AG04450 (cell line): ENCODE measurements around the gene UCP3. TPM values are rescaled to one million over a fixed set of nuclear protein-coding genes. Genes with fewer than 3 reads are reported as not detected.

ENCODE experiments used
- CTCF ChIA-PET: fragments of 300-600, 350-600 bp; formaldehyde crosslinking; extraction: SDS; loops from one replicate; lab custom pipeline; 2022; ENCODE audit warnings: antibody characterized with exemption, inconsistent platforms; lab: Charles Lee
- POLR2A ChIA-PET: fragments of 350-600 bp; formaldehyde crosslinking; extraction: SDS; loops from one replicate; lab custom pipeline; 2021; ENCODE audit warnings: antibody characterized with exemption, inconsistent platforms; lab: Yijun Ruan, JAX
- DNase-seq: peaks from one replicate; pipeline ENCODE4 v3.0.0-alpha.2; 2011; ENCODE audit warnings: low read depth, low spot score
- H3K27ac ChIP-seq: one replicate; pipeline ENCODE4 v1.5.1; 2012; ENCODE audit warnings: low read depth, low read length, control low read depth
- H3K27me3 ChIP-seq: one replicate; pipeline ENCODE4 v1.6.0; 2012; ENCODE audit warnings: low read length; ENCODE audit not compliant: control insufficient read depth, insufficient read depth
- H3K4me3 ChIP-seq: 2 replicates; pipeline ENCODE4 v1.5.1; 2011; ENCODE audit warnings: mild to moderate bottlenecking, low read depth, low read length, control low read depth
- H3K9me3 ChIP-seq: 2 replicates; pipeline ENCODE4 v1.5.1; 2012; ENCODE audit warnings: low read length; ENCODE audit not compliant: control insufficient read depth, insufficient read depth
- CTCF ChIP-seq: IDR thresholded peaks from 2 replicates; pipeline ENCODE4 v1.5.1; 2011; ENCODE audit warnings: low read depth, low read length, control low read depth, inconsistent platforms
- polyA plus RNA-seq: library from polyadenylated mRNA; depleted of rRNA; stranded (reverse); fragments of >200 nt; gene quantifications from 2 replicates; pipeline ENCODE4 v1.2.3, GENCODE V29; 2011

Gene UCP3
- polyA plus RNA-seq, 1 experiment: 0.41 TPM

DNA sequence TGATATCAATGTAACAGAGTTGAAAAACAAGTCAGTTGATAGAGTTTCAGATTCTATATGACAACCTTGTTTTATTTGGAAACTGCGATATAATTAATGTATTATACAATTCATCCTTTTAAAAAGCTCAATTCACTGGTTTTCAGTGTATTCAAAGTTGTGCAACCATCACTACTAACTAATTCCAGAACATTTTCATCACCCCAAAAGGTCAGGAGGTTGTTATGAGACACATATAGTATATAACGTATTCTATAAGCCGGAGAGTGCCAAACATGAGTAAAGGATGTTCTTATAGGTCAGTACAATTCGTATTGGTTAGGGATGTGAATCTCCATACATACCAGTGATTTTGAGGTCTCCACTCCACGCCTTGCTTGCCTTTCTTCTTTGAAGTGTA lies 40.1 kb upstream of the UCP3 start:
- no peak for DNase-seq
- H3K9me3 ChIP-seq: no peaks in the 10 kb centered on the region
- TF ChIP-seq CTCF: no peak
- H3K27me3 ChIP-seq: no peaks in the 10 kb centered on the region
- H3K27ac ChIP-seq: no peak overlapping the region
- POLR2A ChIA-PET: no interaction called here
- CTCF ChIA-PET: no interaction called here
- no peak overlapping the region for H3K4me3 ChIP-seq

DNA sequence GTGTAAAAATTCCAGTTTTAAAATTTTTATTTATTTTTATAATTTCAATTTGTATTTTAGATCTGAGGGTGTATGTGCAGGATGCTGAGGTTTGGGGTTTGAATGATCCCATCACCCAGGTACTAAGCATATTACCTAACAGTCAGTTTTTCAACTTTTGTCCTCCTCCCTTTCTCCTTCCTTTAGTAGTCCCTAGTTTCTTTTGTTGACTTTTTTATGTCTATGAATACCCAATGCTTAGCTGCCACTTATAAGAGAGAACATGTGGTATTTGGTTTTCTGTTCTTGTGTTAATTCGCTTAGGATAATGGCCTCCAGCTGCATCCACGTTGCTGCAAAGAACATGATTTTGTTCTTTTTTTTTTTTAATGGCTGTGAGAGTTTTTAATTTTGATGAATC lies 35.7 kb upstream of the UCP3 start:
- ChIA-PET CTCF (no interaction called here), POLR2A (no interaction called here)
- TF ChIP-seq CTCF: no peak
- no peaks in the 10 kb centered on the region for H3K9me3 ChIP-seq
- no peak overlapping the region for H3K27ac ChIP-seq
- no peak overlapping the region for H3K4me3 ChIP-seq
- DNase-seq: no peak
- no peaks in the 10 kb centered on the region for H3K27me3 ChIP-seq

- Histone ChIP-seq H3K27me3 (no peaks in the 10 kb centered on the region), H3K4me3 (no peak overlapping the region), H3K27ac (no peak overlapping the region), H3K9me3 (no peaks in the 10 kb centered on the region)
- TF ChIP-seq CTCF: no peak
- ChIA-PET CTCF (no interaction called here), POLR2A (interaction anchor here (0.7 kb wide), 1 partner anchor 21 kb away, joined by 3 read pairs; no protein-coding TSS in a partner anchor)
- no peak for DNase-seq
Observed at GRCh38 chr11:74043450-74043849, 34.6 kb upstream of the UCP3 start.

DNA sequence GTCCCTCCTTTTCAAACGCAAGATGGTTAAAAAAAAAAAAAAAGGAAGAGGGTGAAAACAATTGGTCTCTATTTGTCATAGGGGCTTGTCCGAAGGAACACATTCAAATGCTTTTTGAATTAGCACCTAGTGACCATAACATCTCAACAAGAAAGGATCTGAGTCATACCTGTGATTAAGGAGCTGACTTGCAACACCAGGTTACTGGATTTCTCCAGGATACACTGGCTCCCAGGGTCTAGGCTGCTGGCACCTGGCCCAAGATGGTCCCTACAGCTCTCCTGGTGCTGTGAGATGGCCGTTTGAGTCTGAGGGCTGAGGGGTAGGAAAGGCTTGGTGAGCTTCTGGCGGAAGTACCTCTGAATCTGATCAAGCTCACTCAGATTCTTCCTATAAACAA lies 28.4 kb upstream of the UCP3 start:
- ChIA-PET POLR2A (no interaction called here), CTCF (no interaction called here)
- DNase-seq: no peak

GRCh38 chr11:74035264-74035663 lies 26.4 kb upstream of the UCP3 start:
- H3K27ac ChIP-seq: no peak overlapping the region
- H3K27me3 ChIP-seq: no peaks in the 10 kb centered on the region
- no peaks in the 10 kb centered on the region for H3K9me3 ChIP-seq
- POLR2A ChIA-PET: no interaction called here
- peak; percentile 10 for DNase-seq
- no peak overlapping the region for H3K4me3 ChIP-seq
- no peak for TF ChIP-seq CTCF
- CTCF ChIA-PET: no interaction called here

More for the DNA sequence above, 28.4 kb upstream of the UCP3 start:
- H3K4me3 ChIP-seq: no peak overlapping the region
- H3K9me3 ChIP-seq: no peaks in the 10 kb centered on the region
- H3K27me3 ChIP-seq: no peaks in the 10 kb centered on the region
- no peak overlapping the region for H3K27ac ChIP-seq
- TF ChIP-seq CTCF: no peak
